ENCODE results near the gene FAM20C.

- TF ChIP-seq CTCF (conservative IDR thresholded peaks at IDR 0.05; ENCODE audit: low read length) (no peak), EZH2phosphoT487 (IDR thresholded peaks at IDR 0.05; ENCODE audit: borderline replicate concordance, low read depth, low read length) (no peak)
Measured at GRCh38 chr7:155469-155900, 36.9 kb upstream of the FAM20C start.
